ENCODE results near the gene SLC37A1. TPM values are rescaled to one million over a fixed set of nuclear protein-coding genes. Genes with fewer than 3 reads are reported as not detected.

SLC37A1 gene
- total RNA-seq, 2 donors from 2014 or later: 22.7 to 47.0 TPM

- Histone ChIP-seq H3K4me1 (ENCODE audit: control insufficient read depth, insufficient read depth, low read length) (peaks cover 4% of the 10 kb centered on the region), H3K27me3 (ENCODE audit: control insufficient read depth, insufficient read depth, low read length, poor library complexity, severe bottlenecking) (peaks cover 9% of the 10 kb centered on the region), H3K36me3 (ENCODE audit: control insufficient read depth, insufficient read depth, low read length) (no peaks in the 10 kb centered on the region), H3K27ac (ENCODE audit: low read depth, low read length) (peak overlapping the region; percentile 64), H3K4me3 (ENCODE audit: low read length) (no peak overlapping the region), H3K9ac (ENCODE audit: extremely low read depth, low read length, poor library complexity, severe bottlenecking) (no peak overlapping the region), H3K9me3 (ENCODE audit: control insufficient read depth, low read length) (no peaks in the 10 kb centered on the region)
- Mint-ChIP-seq H3K36me3 (ENCODE audit: low read depth) (no peaks in the 10 kb centered on the region), H3K27ac (no peak overlapping the region), H3K4me3 (no peak overlapping the region), H3K27me3 (ENCODE audit: insufficient read depth) (peaks cover 35% of the 10 kb centered on the region), H3K4me1 (peaks cover 35% of the 10 kb centered on the region), H3K9me3 (no peaks in the 10 kb centered on the region)
- 73 to 88% methylated on average over 5 to 7 of the region's 7 CpGs for WGBS, 2 experiments (ENCODE audit: insufficient coverage in 1 of 2, insufficient read length in 1 of 2)
- no peak for TF ChIP-seq CTCF (conservative IDR thresholded peaks at IDR 0.05)
- no peak for DNase-seq
Observed at GRCh38 chr21:42622284-42622683, 108.6 kb downstream of the SLC37A1 start.

GRCh38 chr21:42623694-42624093, 110.0 kb downstream of the SLC37A1 start:
- Histone ChIP-seq H3K4me3 (ENCODE audit: low read length) (no peak overlapping the region), H3K36me3 (ENCODE audit: control insufficient read depth, insufficient read depth, low read length) (no peaks in the 10 kb centered on the region), H3K27ac (ENCODE audit: low read depth, low read length) (no peak overlapping the region), H3K27me3 (ENCODE audit: control insufficient read depth, insufficient read depth, low read length, poor library complexity, severe bottlenecking) (peaks cover 20% of the 10 kb centered on the region), H3K4me1 (ENCODE audit: control insufficient read depth, insufficient read depth, low read length) (peaks cover 4% of the 10 kb centered on the region), H3K9ac (ENCODE audit: extremely low read depth, low read length, poor library complexity, severe bottlenecking) (no peak overlapping the region), H3K9me3 (ENCODE audit: control insufficient read depth, low read length) (no peaks in the 10 kb centered on the region)
- H3K27me3 Mint-ChIP-seq (ENCODE audit: insufficient read depth): peaks cover 27% of the 10 kb centered on the region
- no peak overlapping the region for H3K27ac Mint-ChIP-seq
- DNase-seq: no peak
- peaks cover 28% of the 10 kb centered on the region for H3K4me1 Mint-ChIP-seq
- no peaks in the 10 kb centered on the region for H3K9me3 Mint-ChIP-seq
- WGBS, 2 experiments (ENCODE audit: insufficient coverage in 1 of 2, insufficient read length in 1 of 2): 86 to 88% methylated on average over 7 of the region's 7 CpGs
- H3K36me3 Mint-ChIP-seq (ENCODE audit: low read depth): no peaks in the 10 kb centered on the region
- TF ChIP-seq CTCF (conservative IDR thresholded peaks at IDR 0.05): no peak
- H3K4me3 Mint-ChIP-seq: peak overlapping the region; percentile 2

GRCh38 chr21:42624095-42624790, 110.6 kb downstream of the SLC37A1 start:
- H3K27ac Mint-ChIP-seq: no peak overlapping the region
- H3K4me3 Mint-ChIP-seq: peak overlapping the region; percentile 10
- no peaks in the 10 kb centered on the region for H3K36me3 ChIP-seq (ENCODE audit: control insufficient read depth, insufficient read depth, low read length)
- no peaks in the 10 kb centered on the region for H3K9me3 ChIP-seq (ENCODE audit: control insufficient read depth, low read length)
- H3K27ac ChIP-seq (ENCODE audit: low read depth, low read length): no peak overlapping the region
- H3K4me1 Mint-ChIP-seq: peaks cover 28% of the 10 kb centered on the region
- no peak overlapping the region for H3K4me3 ChIP-seq (ENCODE audit: low read length)
- peaks cover 24% of the 10 kb centered on the region for H3K27me3 Mint-ChIP-seq (ENCODE audit: insufficient read depth)
- no peak for TF ChIP-seq CTCF (conservative IDR thresholded peaks at IDR 0.05)
- no peaks in the 10 kb centered on the region for H3K36me3 Mint-ChIP-seq (ENCODE audit: low read depth)
- peaks cover 20% of the 10 kb centered on the region for H3K27me3 ChIP-seq (ENCODE audit: control insufficient read depth, insufficient read depth, low read length, poor library complexity, severe bottlenecking)
- H3K9me3 Mint-ChIP-seq: no peaks in the 10 kb centered on the region
- no peak overlapping the region for H3K9ac ChIP-seq (ENCODE audit: extremely low read depth, low read length, poor library complexity, severe bottlenecking)
- no peak for DNase-seq
- WGBS, 2 experiments (ENCODE audit: insufficient coverage in 1 of 2, insufficient read length in 1 of 2): 79 to 80% methylated on average over 8 to 13 of the region's 13 CpGs
- H3K4me1 ChIP-seq (ENCODE audit: control insufficient read depth, insufficient read depth, low read length): peaks cover 4% of the 10 kb centered on the region
